ENCODE measurements around the gene RAB11FIP4. TPM values are rescaled to one million over a fixed set of nuclear protein-coding genes. Genes with fewer than 3 reads are reported as not detected.

Gene RAB11FIP4
- total RNA-seq, 1 experiment from 2014 or later, result 2.8 TPM

GRCh38 chr17:31390748-31391495 is 553 bp upstream of the RAB11FIP4 start:
- Mint-ChIP-seq H3K4me1 (ENCODE audit: insufficient read depth, unreplicated experiment) (no peaks in the 10 kb centered on the region), H3K27ac (ENCODE audit: low read depth, unreplicated experiment) (no peak overlapping the region), H3K36me3 (ENCODE audit: insufficient read depth, unreplicated experiment) (peaks cover 9% of the 10 kb centered on the region), H3K9me3 (ENCODE audit: unreplicated experiment) (no peaks in the 10 kb centered on the region), H3K27me3 (ENCODE audit: insufficient read depth, unreplicated experiment) (peaks cover 12% of the 10 kb centered on the region), H3K4me3 (ENCODE audit: unreplicated experiment) (peak overlapping the region; percentile 39)
- TF ChIP-seq, protein P1, sequence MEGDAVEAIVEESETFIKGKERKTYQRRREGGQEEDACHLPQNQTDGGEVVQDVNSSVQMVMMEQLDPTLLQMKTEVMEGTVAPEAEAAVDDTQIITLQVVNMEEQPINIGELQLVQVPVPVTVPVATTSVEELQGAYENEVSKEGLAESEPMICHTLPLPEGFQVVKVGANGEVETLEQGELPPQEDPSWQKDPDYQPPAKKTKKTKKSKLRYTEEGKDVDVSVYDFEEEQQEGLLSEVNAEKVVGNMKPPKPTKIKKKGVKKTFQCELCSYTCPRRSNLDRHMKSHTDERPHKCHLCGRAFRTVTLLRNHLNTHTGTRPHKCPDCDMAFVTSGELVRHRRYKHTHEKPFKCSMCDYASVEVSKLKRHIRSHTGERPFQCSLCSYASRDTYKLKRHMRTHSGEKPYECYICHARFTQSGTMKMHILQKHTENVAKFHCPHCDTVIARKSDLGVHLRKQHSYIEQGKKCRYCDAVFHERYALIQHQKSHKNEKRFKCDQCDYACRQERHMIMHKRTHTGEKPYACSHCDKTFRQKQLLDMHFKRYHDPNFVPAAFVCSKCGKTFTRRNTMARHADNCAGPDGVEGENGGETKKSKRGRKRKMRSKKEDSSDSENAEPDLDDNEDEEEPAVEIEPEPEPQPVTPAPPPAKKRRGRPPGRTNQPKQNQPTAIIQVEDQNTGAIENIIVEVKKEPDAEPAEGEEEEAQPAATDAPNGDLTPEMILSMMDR (IDR thresholded peaks at IDR 0.05; ENCODE audit: unreplicated experiment), result no peak
- intact Hi-C loops (cut with micrococcal nuclease), result no loop called here
- CTCF ChIA-PET, result no interaction called here
- no TSS peak for BruUV-seq (replicated peaks)
- DNase-seq (ENCODE audit: unreplicated experiment), result no peak
- POLR2A ChIA-PET, result no interaction called here

DNA sequence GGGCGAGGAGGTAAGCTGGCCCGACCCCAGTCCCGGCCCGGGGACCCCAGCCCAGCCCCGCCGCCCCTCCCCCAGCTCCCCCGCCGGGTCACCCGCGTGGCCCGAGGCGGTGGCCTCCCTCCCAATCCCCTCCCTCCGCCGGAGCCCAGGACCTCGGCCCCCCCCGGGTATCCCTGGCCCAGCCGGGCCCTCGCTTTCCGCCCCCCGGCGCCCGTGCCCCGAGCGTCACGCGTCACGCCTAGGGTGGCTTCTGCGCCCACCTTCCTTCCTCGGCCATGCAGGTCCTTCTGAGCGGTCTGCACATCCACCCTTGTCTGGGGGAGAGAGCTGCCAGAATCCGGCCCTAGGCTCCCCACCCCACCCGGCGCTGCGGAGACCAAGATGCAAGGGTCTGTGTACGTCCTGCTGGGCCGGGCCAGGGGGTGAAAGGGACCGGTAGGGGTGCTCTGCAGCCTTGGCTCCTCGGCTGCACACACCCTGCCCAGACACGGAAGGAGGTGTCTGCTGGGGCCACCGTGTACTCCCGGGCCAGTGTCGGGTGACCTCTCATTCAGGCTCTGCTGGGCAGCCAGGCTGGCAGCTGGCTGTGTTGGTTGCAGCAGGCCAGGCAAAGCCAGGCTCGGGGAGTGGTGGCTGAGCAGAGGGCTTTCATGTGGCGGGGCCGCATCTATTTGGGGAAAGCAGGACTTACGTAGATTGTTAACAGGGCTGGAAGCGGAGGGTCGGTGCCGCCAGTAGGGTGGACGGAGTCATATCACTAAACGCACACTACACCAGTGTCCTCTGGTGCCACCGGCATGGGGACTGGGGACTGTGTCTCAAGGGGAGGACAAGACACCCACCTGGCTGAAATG is 754 bp downstream of the RAB11FIP4 start:
- POLR2A ChIA-PET, result no interaction called here
- TF ChIP-seq, protein P1 (IDR thresholded peaks at IDR 0.05; ENCODE audit: unreplicated experiment), result no peak

GRCh38 chr17:31392856-31393748 is 1.6 kb downstream of the RAB11FIP4 start:
- no peak for DNase-seq (ENCODE audit: unreplicated experiment)
- ChIA-PET CTCF (interaction anchor here (0.8 kb wide), 1 partner anchor 133 kb away, joined by 4 read pairs; no protein-coding TSS in a partner anchor), POLR2A (interaction anchor here (0.7 kb wide), 1 partner anchor 23 kb away, joined by 3 read pairs; no protein-coding TSS in a partner anchor)
- intact Hi-C loops (cut with micrococcal nuclease), result no loop called here
- Mint-ChIP-seq H3K4me1 (ENCODE audit: insufficient read depth, unreplicated experiment) (no peaks in the 10 kb centered on the region), H3K36me3 (ENCODE audit: insufficient read depth, unreplicated experiment) (peaks cover 4% of the 10 kb centered on the region), H3K27ac (ENCODE audit: low read depth, unreplicated experiment) (no peak overlapping the region), H3K4me3 (ENCODE audit: unreplicated experiment) (no peak overlapping the region), H3K27me3 (ENCODE audit: insufficient read depth, unreplicated experiment) (peaks cover 12% of the 10 kb centered on the region), H3K9me3 (ENCODE audit: unreplicated experiment) (no peaks in the 10 kb centered on the region)
- BruUV-seq (replicated peaks), result no TSS peak
- TF ChIP-seq, protein P1 (IDR thresholded peaks at IDR 0.05; ENCODE audit: unreplicated experiment), result no peak

More for the DNA sequence above, 754 bp downstream of the RAB11FIP4 start:
- intact Hi-C loops (cut with micrococcal nuclease), result no loop called here
- Mint-ChIP-seq H3K27me3 (ENCODE audit: insufficient read depth, unreplicated experiment) (peaks cover 12% of the 10 kb centered on the region), H3K4me3 (ENCODE audit: unreplicated experiment) (no peak overlapping the region), H3K9me3 (ENCODE audit: unreplicated experiment) (no peaks in the 10 kb centered on the region), H3K4me1 (ENCODE audit: insufficient read depth, unreplicated experiment) (no peaks in the 10 kb centered on the region), H3K27ac (ENCODE audit: low read depth, unreplicated experiment) (no peak overlapping the region), H3K36me3 (ENCODE audit: insufficient read depth, unreplicated experiment) (peaks cover 7% of the 10 kb centered on the region)
- CTCF ChIA-PET, result interaction anchor here (0.5 kb wide), 1 partner anchor 40 kb away, joined by 6 read pairs; no protein-coding TSS in a partner anchor
- BruUV-seq (replicated peaks), result no TSS peak
- no peak for DNase-seq (ENCODE audit: unreplicated experiment)

All from MCF 10A (cell line).